ENCODE results near the gene EVX2. TPM values are rescaled to one million over a fixed set of nuclear protein-coding genes. Genes with fewer than 3 reads are reported as not detected.

The EVX2 gene
- total and polyA plus RNA-seq, 9 of the 15 experiments (the other 6 are each of a cell fraction or from before 2014, with no cell fraction given), result not detected

DNA sequence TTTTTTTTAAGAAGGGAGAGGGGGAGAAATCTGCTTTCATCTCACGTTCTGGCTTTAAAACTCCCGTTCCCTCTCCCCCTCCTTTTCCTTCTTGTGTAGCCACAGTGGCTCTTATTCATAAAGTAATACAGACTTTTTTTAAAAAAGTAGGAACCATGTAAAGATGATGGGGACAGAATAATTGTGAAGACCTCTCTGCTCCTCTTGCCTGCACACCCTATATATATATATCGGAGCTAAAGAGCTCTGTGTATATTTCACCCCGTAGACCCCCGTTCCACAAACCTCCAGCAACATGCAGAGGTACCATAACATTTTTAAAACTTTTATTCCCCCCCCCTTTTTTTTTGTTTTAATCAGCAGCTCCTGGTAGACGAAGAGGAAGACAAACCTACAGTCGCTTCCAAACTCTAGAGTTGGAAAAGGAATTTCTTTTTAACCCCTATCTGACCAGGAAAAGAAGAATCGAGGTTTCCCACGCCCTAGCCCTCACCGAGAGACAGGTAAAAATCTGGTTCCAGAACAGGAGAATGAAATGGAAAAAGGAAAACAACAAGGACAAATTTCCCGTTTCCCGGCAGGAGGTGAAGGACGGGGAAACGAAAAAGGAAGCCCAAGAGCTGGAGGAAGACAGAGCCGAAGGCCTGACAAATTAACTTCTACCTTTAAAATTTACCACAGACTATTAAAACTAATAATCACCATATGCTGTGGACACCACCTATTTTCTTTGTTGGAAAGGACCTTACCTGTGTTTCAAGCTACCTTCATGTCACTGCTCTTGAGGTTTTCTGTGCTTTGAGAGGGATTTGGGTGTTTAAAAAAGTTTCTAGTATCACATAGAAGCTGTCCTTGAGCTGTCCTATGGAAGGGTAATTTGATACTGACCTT, 47.4 kb upstream of the EVX2 start:
- 6% methylated on average over 14 of the region's 15 CpGs for WGBS (ENCODE audit: insufficient coverage, low coverage, missing lambda C conversion rate)
- DNase-seq (ENCODE audit: extremely low read depth in 1 of 4, low spot score in 3 of 4) (no peak), FAIRE-seq (no peak), ATAC-seq (no peak)
- Histone ChIP-seq H3K79me2 (ENCODE audit: control insufficient read depth, insufficient read depth, low read length) (no peaks in the 10 kb centered on the region), H3K9me3 (replicated peaks; ENCODE audit: control insufficient read depth, insufficient read depth, low read depth, low read length) (no peaks in the 10 kb centered on the region), H3K36me3 (ENCODE audit: control insufficient read depth, insufficient read depth, low read length) (no peaks in the 10 kb centered on the region), H4K20me1 (replicated peaks; ENCODE audit: control insufficient read depth, insufficient read depth, low read length) (0 out of 2 replicates have a peak, but pooled peaks cover 5% of the 10 kb centered on the region), H3K27me3 (ENCODE audit: control insufficient read depth in 2 of 2, insufficient read depth in 2 of 2, low read length in 2 of 2) (peaks cover 46 to 67% of the 10 kb centered on the region in 2 experiments), H2AFZ (ENCODE audit: low read depth, low read length) (peak overlapping the region; percentile 28; the same call in 1 of the 2 replicates), H3K9ac (ENCODE audit: insufficient read depth in 1 of 2, low read depth in 2 of 2, low read length in 2 of 2) (no peak overlapping the region), H3K4me1 (replicated peaks in 1 of 2; ENCODE audit: control insufficient read depth in 2 of 2, insufficient read depth in 2 of 2, low read length in 2 of 2) (peaks cover 0 to 21% of the 10 kb centered on the region in 2 experiments; a peak in 2 of 5 replicates), H3K27ac (ENCODE audit: extremely low read depth, low read depth, low read length) (no peak overlapping the region), H3K9me1 (ENCODE audit: control insufficient read depth, insufficient read depth, low read length) (no peaks in the 10 kb centered on the region), H3K4me2 (ENCODE audit: insufficient read depth, low read length) (peak overlapping the region; percentile 16; the same call in 1 of the 2 replicates), H3K4me3 (no peak overlapping the region)
- ChIA-PET CTCF (ENCODE audit: low intra/inter-chr PET ratio) (no interaction called here), POLR2A (interaction anchor here (0.9 to 1.7 kb wide), 2 partner anchors 316 to 486 kb away, joined by 3 read pairs; no protein-coding TSS in a partner anchor)
- in situ Hi-C loops (cut with MboI), result loop anchor here (25.0 kb wide), 2 partner anchors 681 to 1631 kb away; no protein-coding TSS in a partner anchor
- no TSS peak for BruUV-seq (replicated peaks)
- TF ChIP-seq, protein P1, sequence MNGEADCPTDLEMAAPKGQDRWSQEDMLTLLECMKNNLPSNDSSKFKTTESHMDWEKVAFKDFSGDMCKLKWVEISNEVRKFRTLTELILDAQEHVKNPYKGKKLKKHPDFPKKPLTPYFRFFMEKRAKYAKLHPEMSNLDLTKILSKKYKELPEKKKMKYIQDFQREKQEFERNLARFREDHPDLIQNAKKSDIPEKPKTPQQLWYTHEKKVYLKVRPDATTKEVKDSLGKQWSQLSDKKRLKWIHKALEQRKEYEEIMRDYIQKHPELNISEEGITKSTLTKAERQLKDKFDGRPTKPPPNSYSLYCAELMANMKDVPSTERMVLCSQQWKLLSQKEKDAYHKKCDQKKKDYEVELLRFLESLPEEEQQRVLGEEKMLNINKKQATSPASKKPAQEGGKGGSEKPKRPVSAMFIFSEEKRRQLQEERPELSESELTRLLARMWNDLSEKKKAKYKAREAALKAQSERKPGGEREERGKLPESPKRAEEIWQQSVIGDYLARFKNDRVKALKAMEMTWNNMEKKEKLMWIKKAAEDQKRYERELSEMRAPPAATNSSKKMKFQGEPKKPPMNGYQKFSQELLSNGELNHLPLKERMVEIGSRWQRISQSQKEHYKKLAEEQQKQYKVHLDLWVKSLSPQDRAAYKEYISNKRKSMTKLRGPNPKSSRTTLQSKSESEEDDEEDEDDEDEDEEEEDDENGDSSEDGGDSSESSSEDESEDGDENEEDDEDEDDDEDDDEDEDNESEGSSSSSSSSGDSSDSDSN (IDR thresholded peaks at IDR 0.05; ENCODE audit: borderline replicate concordance in 1 of 2, low read depth in 2 of 2, low read length in 2 of 2), result no peak
- no peak for TF ChIP-seq STAT5B (CRISPR knock-in tag; IDR thresholded peaks at IDR 0.05)
- peak; percentile 58; the same call in 1 of the 2 replicates for TF ChIP-seq RNF2 (IDR thresholded peaks at IDR 0.05)
- TF ChIP-seq KAT2B (IDR thresholded peaks at IDR 0.05; ENCODE audit: low read depth, low read length), result no peak
- TF ChIP-seq CBX8 (IDR thresholded peaks at IDR 0.05; ENCODE audit: borderline replicate concordance, extremely low read depth, low read depth, low read length, poor library complexity, severe bottlenecking), result peak; percentile 85
- TF ChIP-seq, protein P2, sequence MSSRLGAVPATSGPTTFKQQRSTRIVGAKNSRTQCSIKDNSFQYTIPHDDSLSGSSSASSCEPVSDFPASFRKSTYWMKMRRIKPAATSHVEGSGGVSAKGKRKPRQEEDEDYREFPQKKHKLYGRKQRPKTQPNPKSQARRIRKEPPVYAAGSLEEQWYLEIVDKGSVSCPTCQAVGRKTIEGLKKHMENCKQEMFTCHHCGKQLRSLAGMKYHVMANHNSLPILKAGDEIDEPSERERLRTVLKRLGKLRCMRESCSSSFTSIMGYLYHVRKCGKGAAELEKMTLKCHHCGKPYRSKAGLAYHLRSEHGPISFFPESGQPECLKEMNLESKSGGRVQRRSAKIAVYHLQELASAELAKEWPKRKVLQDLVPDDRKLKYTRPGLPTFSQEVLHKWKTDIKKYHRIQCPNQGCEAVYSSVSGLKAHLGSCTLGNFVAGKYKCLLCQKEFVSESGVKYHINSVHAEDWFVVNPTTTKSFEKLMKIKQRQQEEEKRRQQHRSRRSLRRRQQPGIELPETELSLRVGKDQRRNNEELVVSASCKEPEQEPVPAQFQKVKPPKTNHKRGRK (tag; IDR thresholded peaks at IDR 0.05), result peak; percentile 48; the same call in 1 of the 2 replicates
- TF ChIP-seq BMI1 (IDR thresholded peaks at IDR 0.05; ENCODE audit: low read length), result peak; percentile 34
- TF ChIP-seq, protein P3, sequence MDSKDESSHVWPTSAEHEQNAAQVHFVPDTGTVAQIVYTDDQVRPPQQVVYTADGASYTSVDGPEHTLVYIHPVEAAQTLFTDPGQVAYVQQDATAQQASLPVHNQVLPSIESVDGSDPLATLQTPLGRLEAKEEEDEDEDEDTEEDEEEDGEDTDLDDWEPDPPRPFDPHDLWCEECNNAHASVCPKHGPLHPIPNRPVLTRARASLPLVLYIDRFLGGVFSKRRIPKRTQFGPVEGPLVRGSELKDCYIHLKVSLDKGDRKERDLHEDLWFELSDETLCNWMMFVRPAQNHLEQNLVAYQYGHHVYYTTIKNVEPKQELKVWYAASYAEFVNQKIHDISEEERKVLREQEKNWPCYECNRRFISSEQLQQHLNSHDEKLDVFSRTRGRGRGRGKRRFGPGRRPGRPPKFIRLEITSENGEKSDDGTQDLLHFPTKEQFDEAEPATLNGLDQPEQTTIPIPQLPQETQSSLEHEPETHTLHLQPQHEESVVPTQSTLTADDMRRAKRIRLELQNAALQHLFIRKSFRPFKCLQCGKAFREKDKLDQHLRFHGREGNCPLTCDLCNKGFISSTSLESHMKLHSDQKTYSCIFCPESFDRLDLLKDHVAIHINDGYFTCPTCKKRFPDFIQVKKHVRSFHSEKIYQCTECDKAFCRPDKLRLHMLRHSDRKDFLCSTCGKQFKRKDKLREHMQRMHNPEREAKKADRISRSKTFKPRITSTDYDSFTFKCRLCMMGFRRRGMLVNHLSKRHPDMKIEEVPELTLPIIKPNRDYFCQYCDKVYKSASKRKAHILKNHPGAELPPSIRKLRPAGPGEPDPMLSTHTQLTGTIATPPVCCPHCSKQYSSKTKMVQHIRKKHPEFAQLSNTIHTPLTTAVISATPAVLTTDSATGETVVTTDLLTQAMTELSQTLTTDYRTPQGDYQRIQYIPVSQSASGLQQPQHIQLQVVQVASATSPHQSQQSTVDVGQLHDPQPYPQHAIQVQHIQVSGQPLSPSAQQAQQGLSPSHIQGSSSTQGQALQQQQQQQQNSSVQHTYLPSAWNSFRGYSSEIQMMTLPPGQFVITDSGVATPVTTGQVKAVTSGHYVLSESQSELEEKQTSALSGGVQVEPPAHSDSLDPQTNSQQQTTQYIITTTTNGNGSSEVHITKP (IDR thresholded peaks at IDR 0.05; ENCODE audit: partially characterized antibody), result peak; percentile 54
- TF ChIP-seq CBX2 (IDR thresholded peaks at IDR 0.05; ENCODE audit: insufficient read depth, low read length, poor library complexity, severe bottlenecking), result peak; percentile 99
- peak; percentile 40 for TF ChIP-seq ZFP36 (IDR thresholded peaks at IDR 0.05; ENCODE audit: low read depth, low read length, partially characterized antibody)
- intact Hi-C loops (cut with micrococcal nuclease), result no loop called here
